K562 (cell line): Measurements from ENCODE around the gene SPAG7. TPM values are rescaled to one million over a fixed set of nuclear protein-coding genes. Genes with fewer than 3 reads are reported as not detected.

ENCODE experiments used
- ATAC-seq: fragments of 200-7000 bp; cut with Tn5 transposase; 3 replicates; pipeline ENCODE4 v1.9.1; 2020; ENCODE audit warnings: moderate library complexity
- BruUV-seq: library from RNA; stranded (reverse); fragments of 400-500 nt; replicated peaks from 2 replicates; lab custom pipeline; 2021; lab: Mats Ljungman, UMichigan
- CTCF ChIA-PET: fragments of 300-600 bp; formaldehyde crosslinking; extraction: SDS; loops from one replicate; lab custom pipeline; 2021; ENCODE audit warnings: low intra/inter-chr PET ratio; lab: Yijun Ruan, JAX
- POLR2A ChIA-PET: fragments of 300-600, 350-650 bp; sonication (Branson Sonifier 250); formaldehyde crosslinking; extraction: SDS; loops from one replicate; lab custom pipeline; 2021; ENCODE audit warnings: antibody characterized with exemption, inconsistent platforms; lab: Yijun Ruan, JAX
- DNase-seq, 4 experiments: peaks; one replicate each; pipeline versions ENCODE4 v3.0.0 to v3.0.0-alpha.2; 2011 to 2018; ENCODE audit warnings: low spot score in 3 of 4, mixed read lengths in 3 of 4; ENCODE audit errors: extremely low read depth in 1 of 4
- FAIRE-seq: peaks from 2 replicates; lab custom pipeline; 2011; peaks lifted over from hg19 to GRCh38; lab: Jason Lieb, UNC
- H2AFZ ChIP-seq: 2 replicates; pipeline ENCODE4 v1.6.0; 2011; ENCODE audit warnings: low read depth, low read length, control low read depth, inconsistent platforms
- H3K27ac ChIP-seq: fragments of 200-600 bp; 3 replicates; pipeline ENCODE4 v1.8.0; 2011; ENCODE audit warnings: low read depth, mild to moderate bottlenecking, control low read depth, inconsistent platforms, low read length, moderate library complexity, mixed read lengths; ENCODE audit errors: extremely low read depth
- H3K27me3 ChIP-seq, 2 experiments: fragments of 300-600 bp in 1 of 2; 2 replicates in 1 of 2; 3 replicates in 1 of 2; pipeline versions ENCODE4 v1.6.0 to v1.8.0; 2011; ENCODE audit warnings: inconsistent platforms in 2 of 2, low read length in 2 of 2, mild to moderate bottlenecking in 1 of 2, mixed read lengths in 1 of 2, moderate library complexity in 1 of 2; ENCODE audit not compliant: control insufficient read depth in 2 of 2, insufficient read depth in 2 of 2
- H3K36me3 ChIP-seq: fragments of 300-600 bp; 3 replicates; pipeline ENCODE4 v1.8.0; 2011; ENCODE audit warnings: mild to moderate bottlenecking, low read length, inconsistent platforms; ENCODE audit not compliant: control insufficient read depth, insufficient read depth
- H3K4me1 ChIP-seq, 2 experiments: fragments of 200-600 bp in 1 of 2; replicated peaks in 1 of 2; 2 replicates in 1 of 2; 3 replicates in 1 of 2; pipeline versions ENCODE4 v1.5.1 to v1.8.0; 2011; ENCODE audit warnings: inconsistent platforms in 2 of 2, low read length in 2 of 2, mild to moderate bottlenecking in 1 of 2, mixed read lengths in 1 of 2, moderate library complexity in 1 of 2; ENCODE audit not compliant: control insufficient read depth in 2 of 2, insufficient read depth in 2 of 2
- H3K4me2 ChIP-seq: 2 replicates; pipeline ENCODE4 v1.6.1; 2011; ENCODE audit warnings: low read length, control low read depth, inconsistent platforms, mixed read lengths; ENCODE audit not compliant: insufficient read depth
- H3K4me3 ChIP-seq: fragments of 200-600 bp; sonication (generic), shearing (Covaris generic); 2 replicates; pipeline ENCODE4 v1.5.1; 2016; ENCODE audit warnings: control low read depth, inconsistent platforms
- H3K79me2 ChIP-seq: fragments of 200-600 bp; 3 replicates; pipeline ENCODE4 v1.8.0; 2011; ENCODE audit warnings: low read length, inconsistent platforms; ENCODE audit not compliant: control insufficient read depth, insufficient read depth
- H3K9ac ChIP-seq, 2 experiments: 2 replicates each; pipeline versions ENCODE4 v1.6.0 to v1.6.1; 2011; ENCODE audit warnings: low read depth in 2 of 2, low read length in 2 of 2, control low read depth in 1 of 2, inconsistent platforms in 1 of 2, mild to moderate bottlenecking in 1 of 2, mixed read lengths in 1 of 2; ENCODE audit not compliant: insufficient read depth in 1 of 2
- H3K9me1 ChIP-seq: one replicate; pipeline ENCODE4 v1.6.0; 2011; ENCODE audit warnings: inconsistent platforms, mild to moderate bottlenecking, low read length, moderate library complexity; ENCODE audit not compliant: control insufficient read depth, insufficient read depth
- H3K9me3 ChIP-seq: replicated peaks from 2 replicates; pipeline ENCODE4 v1.5.1; 2011; ENCODE audit warnings: low read depth, low read length, inconsistent platforms; ENCODE audit not compliant: control insufficient read depth, insufficient read depth
- H4K20me1 ChIP-seq: replicated peaks from 2 replicates; pipeline ENCODE4 v1.6.1; 2011; ENCODE audit warnings: low read length, inconsistent platforms, mixed read lengths; ENCODE audit not compliant: control insufficient read depth, insufficient read depth
- ERF ChIP-seq: fragments of 450-650 bp; formaldehyde crosslinking; IDR thresholded peaks from 2 replicates; pipeline ENCODE4 v1.4.0; 2020; ENCODE audit warnings: mild to moderate bottlenecking, mixed read lengths
- EWSR1 ChIP-seq: fragments of 450-650 bp; IDR thresholded peaks from 2 replicates; pipeline ENCODE4 v1.6.1; 2018; ENCODE audit warnings: borderline replicate concordance, mild to moderate bottlenecking, low read depth, moderate library complexity; ENCODE audit not compliant: partially characterized antibody
- SPI1 ChIP-seq: IDR thresholded peaks from 2 replicates; pipeline ENCODE4 v1.6.1; 2011; ENCODE audit warnings: low read depth, low read length, control low read depth, borderline replicate concordance
- WGBS: fragments of 100-300 bp; shearing (Covaris generic); methylation state at CpG from one replicate; pipeline ENCODE4 v1.1.6; 2016; ENCODE audit warnings: low coverage, mixed read lengths; ENCODE audit not compliant: insufficient coverage; ENCODE audit errors: missing lambda C conversion rate; 5-methylcytosine and 5-hydroxymethylcytosine counted together
- in situ Hi-C: fragments of 300-500 bp; cut with MboI; formaldehyde crosslinking; loops from 4 replicates; pipeline ENCODE4 v1.15.0; 2018; ENCODE audit warnings: inconsistent platforms, mixed read lengths
- intact Hi-C: fragments of 100-400 bp; cut with micrococcal nuclease; formaldehyde crosslinking; loops from 2 replicates; pipeline ENCODE4 v1.14.2; 2022
- polyA plus RNA-seq, 8 experiments: library from polyadenylated mRNA; depleted of rRNA in 4 of 8; stranded (reverse) in 5 of 8; unstranded in 3 of 8; fragments of >200 nt; fragmentation: Nextera tagmentation in 2 of 8; fragmentation: Illumina TruSeq in 1 of 8; extraction: Ambion mirVana in 2 of 8; extraction: Trizol in 1 of 8; gene quantifications; 2 replicates each; pipeline versions ENCODE4 v1.2.1 to v1.2.3, GENCODE V29; 2011 to 2014; ENCODE audit warnings: inconsistent platforms in 1 of 8, missing spikeins in 1 of 8
- total RNA-seq, 7 experiments: library from RNA; depleted of rRNA in 6 of 7; stranded (reverse); fragments of >200 nt in 6 of 7; fragmentation: Illumina TruSeq in 2 of 7; extraction: Trizol in 2 of 7; gene quantifications; 2 replicates each; pipeline versions ENCODE4 v1.2.1 to v1.2.3, GENCODE V29; 2011 to 2021; ENCODE audit warnings: low replicate concordance in 1 of 7
- TF ChIP-seq, protein P1 (sequence below): fragments of 450-650 bp; IDR thresholded peaks from 2 replicates; pipeline ENCODE4 v1.6.1; 2018; ENCODE audit not compliant: partially characterized antibody

The SPAG7 gene
- total and polyA plus RNA-seq, 9 of the 15 experiments (the other 6 are each of a cell fraction or from before 2014, with no cell fraction given): 5.6 to 53.5 (median 36.3) TPM

- TF ChIP-seq, protein P1, sequence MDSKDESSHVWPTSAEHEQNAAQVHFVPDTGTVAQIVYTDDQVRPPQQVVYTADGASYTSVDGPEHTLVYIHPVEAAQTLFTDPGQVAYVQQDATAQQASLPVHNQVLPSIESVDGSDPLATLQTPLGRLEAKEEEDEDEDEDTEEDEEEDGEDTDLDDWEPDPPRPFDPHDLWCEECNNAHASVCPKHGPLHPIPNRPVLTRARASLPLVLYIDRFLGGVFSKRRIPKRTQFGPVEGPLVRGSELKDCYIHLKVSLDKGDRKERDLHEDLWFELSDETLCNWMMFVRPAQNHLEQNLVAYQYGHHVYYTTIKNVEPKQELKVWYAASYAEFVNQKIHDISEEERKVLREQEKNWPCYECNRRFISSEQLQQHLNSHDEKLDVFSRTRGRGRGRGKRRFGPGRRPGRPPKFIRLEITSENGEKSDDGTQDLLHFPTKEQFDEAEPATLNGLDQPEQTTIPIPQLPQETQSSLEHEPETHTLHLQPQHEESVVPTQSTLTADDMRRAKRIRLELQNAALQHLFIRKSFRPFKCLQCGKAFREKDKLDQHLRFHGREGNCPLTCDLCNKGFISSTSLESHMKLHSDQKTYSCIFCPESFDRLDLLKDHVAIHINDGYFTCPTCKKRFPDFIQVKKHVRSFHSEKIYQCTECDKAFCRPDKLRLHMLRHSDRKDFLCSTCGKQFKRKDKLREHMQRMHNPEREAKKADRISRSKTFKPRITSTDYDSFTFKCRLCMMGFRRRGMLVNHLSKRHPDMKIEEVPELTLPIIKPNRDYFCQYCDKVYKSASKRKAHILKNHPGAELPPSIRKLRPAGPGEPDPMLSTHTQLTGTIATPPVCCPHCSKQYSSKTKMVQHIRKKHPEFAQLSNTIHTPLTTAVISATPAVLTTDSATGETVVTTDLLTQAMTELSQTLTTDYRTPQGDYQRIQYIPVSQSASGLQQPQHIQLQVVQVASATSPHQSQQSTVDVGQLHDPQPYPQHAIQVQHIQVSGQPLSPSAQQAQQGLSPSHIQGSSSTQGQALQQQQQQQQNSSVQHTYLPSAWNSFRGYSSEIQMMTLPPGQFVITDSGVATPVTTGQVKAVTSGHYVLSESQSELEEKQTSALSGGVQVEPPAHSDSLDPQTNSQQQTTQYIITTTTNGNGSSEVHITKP: no peak
- TF ChIP-seq ERF: no peak
Observed at GRCh38 chr17:4999430-5000093, 31.9 kb upstream of the SPAG7 start (continued).

GRCh38 chr17:4998732-4999429 is 31.3 kb upstream of the SPAG7 start:
- Histone ChIP-seq H3K4me2 (peak overlapping the region; percentile 83), H3K9me3 (no peaks in the 10 kb centered on the region), H4K20me1 (no peaks in the 10 kb centered on the region), H3K36me3 (peaks cover 34% of the 10 kb centered on the region), H3K27ac (no peak overlapping the region; the same call in 2 of the 3 replicates)
- CTCF ChIA-PET: no interaction called here
- in situ Hi-C loops: no loop called here
- TF ChIP-seq SPI1 (0 out of 2 replicates have a peak, but pooled peaks have one; percentile 13), EWSR1 (no peak)
- TF ChIP-seq, all 486 proteins: peak for 1
- Histone ChIP-seq H2AFZ (no peak overlapping the region), H3K4me3 (peak overlapping the region; percentile 74), H3K79me2 (peaks cover 16% of the 10 kb centered on the region), H3K27me3 (no peaks in the 10 kb centered on the region), H3K4me1 (peaks cover 11 to 34% of the 10 kb centered on the region in 2 experiments; a peak in 3 of 5 replicates), H3K9me1 (peaks cover 2% of the 10 kb centered on the region), H3K9ac (peak overlapping the region; percentile 68 to 95; a peak in 3 of 4 replicates)
- FAIRE-seq: no peak
- peak in 2 of 4 experiments; percentile 20 to 33 for DNase-seq
- POLR2A ChIA-PET: no interaction called here
- no TSS peak for BruUV-seq
- WGBS: 20% methylated on average over 9 of the region's 14 CpGs
- intact Hi-C loops: no loop called here
- no peak for ATAC-seq
